Measurements from ENCODE around the gene HDHD5.

The HDHD5 gene

DNA sequence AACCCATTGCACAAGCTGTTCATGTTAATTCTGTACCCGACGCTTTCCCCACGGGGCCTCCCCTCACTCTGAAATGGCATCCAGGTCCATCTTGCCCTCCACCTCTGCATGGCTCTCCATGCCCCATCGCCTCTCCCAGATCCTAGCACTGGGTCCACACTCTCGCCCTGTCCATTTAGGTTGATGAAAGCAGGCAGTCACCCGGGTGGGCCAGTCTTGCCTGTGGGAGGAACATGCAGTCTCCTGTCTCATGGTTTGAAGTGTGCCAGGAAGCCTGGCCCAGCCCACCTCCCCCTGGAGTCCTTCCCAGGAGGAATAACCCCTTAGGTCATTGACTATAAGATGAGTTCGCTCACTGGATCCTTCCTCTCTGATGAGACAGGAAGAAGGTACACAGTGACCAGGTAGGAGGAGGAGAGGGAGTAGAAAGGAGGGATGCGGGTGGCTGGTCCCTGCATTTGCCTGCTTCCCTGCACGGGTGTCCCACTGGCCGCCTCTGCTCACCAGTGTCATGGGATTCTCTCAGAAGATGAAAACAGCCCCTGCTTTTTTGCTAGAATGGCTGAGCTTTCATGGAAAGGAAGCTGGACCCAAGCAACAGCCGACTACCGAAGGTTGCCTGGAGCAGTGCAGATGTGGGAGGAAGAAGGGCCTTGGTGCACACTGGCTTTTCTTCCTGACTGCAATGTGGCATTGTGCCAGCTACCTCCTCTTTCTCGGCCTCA lies 44.7 kb downstream of the HDHD5 start:
- H3K4me3 ChIP-seq (ENCODE audit: low read depth, low read length) = no peak overlapping the region
- in situ Hi-C loops (cut with HindIII; ENCODE audit: low sequenced_read_pairs) = no loop called here
- no peak for DNase-seq (ENCODE audit: low read depth, low spot score)
- no peak for TF ChIP-seq CTCF (IDR thresholded peaks at IDR 0.05; ENCODE audit: low read depth, low read length)

- no peak for DNase-seq (ENCODE audit: low read depth, low spot score)
- H3K4me3 ChIP-seq (ENCODE audit: low read depth, low read length) = no peak overlapping the region
- in situ Hi-C loops (cut with HindIII; ENCODE audit: low sequenced_read_pairs) = no loop called here
- no peak for TF ChIP-seq CTCF (IDR thresholded peaks at IDR 0.05; ENCODE audit: low read depth, low read length)
These were observed 45.5 kb downstream of the HDHD5 start for GRCh38 chr22:17113600-17113999.

DNA sequence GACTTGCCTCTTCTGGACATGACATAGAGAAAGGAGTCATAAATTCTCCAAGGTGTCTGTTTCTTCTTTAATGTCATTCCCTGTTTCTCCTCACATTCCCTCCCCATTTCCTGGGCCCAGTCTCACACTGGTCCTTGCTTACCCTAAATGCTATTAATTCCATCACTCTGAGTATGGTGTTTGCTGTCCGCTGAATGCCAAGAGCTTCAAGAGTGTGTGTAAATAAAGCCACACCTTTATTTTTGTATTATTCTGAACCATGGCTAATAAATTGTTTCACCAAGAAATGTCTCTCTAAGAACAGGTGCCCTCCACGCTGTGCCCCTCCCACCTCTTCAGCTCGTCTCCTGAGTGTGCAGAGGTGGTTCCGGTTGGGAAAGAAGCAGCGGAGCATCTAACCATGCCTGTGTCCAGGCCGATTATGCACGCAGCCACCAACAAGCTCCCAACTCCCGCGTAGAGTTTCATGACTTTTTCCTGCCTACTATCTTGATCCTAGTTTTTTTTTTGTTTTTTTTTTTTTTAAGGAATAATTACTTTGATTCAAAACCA lies 46.5 kb downstream of the HDHD5 start:
- TF ChIP-seq CTCF (IDR thresholded peaks at IDR 0.05; ENCODE audit: low read depth, low read length) = no peak
- in situ Hi-C loops (cut with HindIII; ENCODE audit: low sequenced_read_pairs) = no loop called here
- H3K4me3 ChIP-seq (ENCODE audit: low read depth, low read length) = no peak overlapping the region
- DNase-seq (ENCODE audit: low read depth, low spot score) = no peak

DNA sequence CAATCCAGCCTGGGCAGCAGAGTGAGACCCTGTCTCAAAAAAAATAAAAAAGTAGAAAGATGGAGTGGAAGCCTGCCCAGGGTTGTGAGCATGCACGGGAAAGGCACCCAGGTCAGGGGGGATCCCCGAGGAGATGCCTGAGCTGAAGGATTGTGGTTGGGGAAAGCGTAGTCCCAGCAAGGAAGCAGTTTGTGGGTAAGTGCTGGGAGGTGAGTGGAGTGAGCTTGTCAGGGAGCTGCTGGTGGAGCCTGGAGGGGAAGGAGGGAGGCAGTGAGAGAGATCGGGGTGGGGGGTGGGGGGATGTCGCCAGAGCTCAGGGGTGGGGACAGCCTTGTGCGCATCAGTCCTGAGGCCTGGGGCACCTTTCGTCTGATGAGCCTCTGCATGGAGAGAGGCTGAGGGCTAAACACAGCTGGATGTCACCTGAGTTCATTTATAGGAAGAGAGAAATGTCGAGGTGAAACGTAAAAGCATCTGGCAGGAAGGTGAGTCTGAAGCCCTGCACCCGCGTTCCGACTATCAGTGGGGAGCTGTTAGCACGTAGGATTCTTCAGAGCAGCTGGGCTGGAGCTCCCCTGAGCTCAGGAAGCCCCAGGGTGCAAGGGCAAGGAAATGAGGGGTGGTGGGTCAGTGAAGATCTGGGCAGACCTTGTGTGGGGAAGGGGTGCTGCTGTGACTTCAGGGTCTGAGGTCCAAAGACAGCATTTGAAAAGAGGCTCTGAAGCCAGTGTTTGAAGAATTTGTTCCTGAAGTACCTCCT lies 48.1 kb downstream of the HDHD5 start:
- H3K4me3 ChIP-seq (ENCODE audit: low read depth, low read length) = no peak overlapping the region
- in situ Hi-C loops (cut with HindIII; ENCODE audit: low sequenced_read_pairs) = no loop called here
- no peak for DNase-seq (ENCODE audit: low read depth, low spot score)
- TF ChIP-seq CTCF (IDR thresholded peaks at IDR 0.05; ENCODE audit: low read depth, low read length) = no peak

DNA sequence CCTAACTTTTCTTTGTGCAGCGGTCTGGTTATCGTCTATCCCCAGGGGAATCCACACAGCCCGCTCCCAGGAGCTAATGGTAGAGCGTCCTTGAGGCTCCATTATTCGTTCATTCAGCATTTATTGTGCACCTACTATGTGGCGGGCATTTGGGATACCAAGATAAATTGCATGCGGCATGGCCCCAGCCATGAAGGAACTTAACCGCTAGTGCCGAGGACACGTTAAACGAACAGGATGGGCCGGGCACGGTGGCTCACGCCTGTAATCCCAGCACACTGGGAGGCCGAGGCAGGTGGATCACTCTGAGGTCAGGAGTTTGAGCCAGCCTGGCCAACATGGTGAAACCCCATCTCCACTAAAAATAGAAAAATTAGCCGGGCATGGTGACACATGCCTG lies 49.1 kb downstream of the HDHD5 start:
- no peak for TF ChIP-seq CTCF (IDR thresholded peaks at IDR 0.05; ENCODE audit: low read depth, low read length)
- no peak for DNase-seq (ENCODE audit: low read depth, low spot score)
- H3K4me3 ChIP-seq (ENCODE audit: low read depth, low read length) = no peak overlapping the region
- in situ Hi-C loops (cut with HindIII; ENCODE audit: low sequenced_read_pairs) = no loop called here

DNA sequence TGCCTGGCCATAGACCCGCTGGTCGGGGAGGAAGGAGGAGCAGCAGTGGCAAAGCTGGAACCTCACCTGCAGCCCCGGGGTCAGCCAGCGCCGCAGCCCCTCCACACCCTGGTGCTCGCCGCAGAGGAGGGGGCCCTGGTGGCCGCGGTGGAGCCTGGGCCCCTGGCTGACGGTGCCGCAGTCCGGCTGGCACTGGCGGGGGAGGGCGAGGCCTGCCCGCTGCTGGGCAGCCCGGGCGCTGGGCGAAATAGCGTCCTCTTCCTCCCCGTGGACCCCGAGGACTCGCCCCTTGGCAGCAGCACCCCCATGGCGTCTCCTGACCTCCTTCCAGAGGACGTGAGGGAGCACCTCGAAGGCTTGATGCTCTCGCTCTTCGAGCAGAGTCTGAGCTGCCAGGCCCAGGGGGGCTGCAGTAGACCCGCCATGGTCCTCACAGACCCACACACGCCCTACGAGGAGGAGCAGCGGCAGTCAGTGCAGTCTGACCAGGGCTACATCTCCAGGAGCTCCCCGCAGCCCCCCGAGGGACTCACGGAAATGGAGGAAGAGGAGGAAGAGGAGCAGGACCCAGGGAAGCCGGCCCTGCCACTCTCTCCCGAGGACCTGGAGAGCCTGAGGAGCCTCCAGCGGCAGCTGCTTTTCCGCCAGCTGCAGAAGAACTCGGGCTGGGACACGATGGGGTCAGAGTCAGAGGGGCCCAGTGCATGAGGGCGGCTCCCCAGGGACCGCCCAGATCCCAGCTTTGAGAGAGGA lies 49.8 kb downstream of the HDHD5 start:
- no peak overlapping the region for H3K4me3 ChIP-seq (ENCODE audit: low read depth, low read length)
- in situ Hi-C loops (cut with HindIII; ENCODE audit: low sequenced_read_pairs) = no loop called here
- TF ChIP-seq CTCF (IDR thresholded peaks at IDR 0.05; ENCODE audit: low read depth, low read length) = no peak
- DNase-seq (ENCODE audit: low read depth, low spot score) = no peak
